Measurements from ENCODE around the gene TRIM31. TPM values are rescaled to one million over a fixed set of nuclear protein-coding genes. Genes with fewer than 3 reads are reported as not detected.

Gene TRIM31
- total RNA-seq, 1 donor from 2014 or later = not detected

DNA sequence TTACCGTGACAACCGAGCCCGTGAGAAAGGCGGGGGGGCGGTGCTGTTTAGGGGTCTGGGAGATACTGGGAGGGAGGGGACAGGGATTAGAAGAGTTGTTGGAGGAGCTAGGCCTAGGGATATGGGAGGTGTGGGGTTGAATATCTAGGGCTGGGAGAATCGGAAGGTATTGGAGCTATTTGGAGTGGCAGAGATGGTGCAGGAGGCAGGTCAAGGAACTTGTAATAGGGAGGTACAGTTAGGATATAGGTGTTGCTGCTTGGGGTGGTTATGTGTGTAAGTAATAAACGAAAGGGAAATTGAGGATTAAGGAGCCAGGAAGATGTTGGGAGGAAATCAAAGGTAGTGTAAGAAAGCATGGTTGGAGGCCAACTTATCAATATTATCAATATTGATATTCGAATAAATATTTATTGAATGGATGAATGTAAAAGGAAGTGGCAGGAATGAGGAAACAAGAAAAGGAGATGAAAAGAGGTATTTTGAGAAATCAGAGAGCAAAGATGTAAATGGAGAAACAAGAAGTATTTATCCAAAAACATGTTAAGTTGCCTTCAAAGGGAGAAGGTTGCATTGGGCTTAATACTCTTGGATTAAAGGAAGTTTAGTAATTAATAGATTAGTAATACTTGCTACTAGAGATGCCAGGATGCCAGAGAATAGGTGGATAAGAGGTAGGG lies 45.3 kb downstream of the TRIM31 start:
- Histone ChIP-seq H3K4me1 (peaks cover 4 to 18% of the 10 kb centered on the region in 2 donors), H3K9me3 (no peaks in the 10 kb centered on the region), H3K27ac (peak overlapping the region; percentile 77 to 85), H3K27me3 (no peaks in the 10 kb centered on the region), H3K36me3 (peaks cover 5 to 18% of the 10 kb centered on the region in 2 donors), H3K4me3 (peak overlapping the region; percentile 75 to 77)
- TF ChIP-seq, protein P1, sequence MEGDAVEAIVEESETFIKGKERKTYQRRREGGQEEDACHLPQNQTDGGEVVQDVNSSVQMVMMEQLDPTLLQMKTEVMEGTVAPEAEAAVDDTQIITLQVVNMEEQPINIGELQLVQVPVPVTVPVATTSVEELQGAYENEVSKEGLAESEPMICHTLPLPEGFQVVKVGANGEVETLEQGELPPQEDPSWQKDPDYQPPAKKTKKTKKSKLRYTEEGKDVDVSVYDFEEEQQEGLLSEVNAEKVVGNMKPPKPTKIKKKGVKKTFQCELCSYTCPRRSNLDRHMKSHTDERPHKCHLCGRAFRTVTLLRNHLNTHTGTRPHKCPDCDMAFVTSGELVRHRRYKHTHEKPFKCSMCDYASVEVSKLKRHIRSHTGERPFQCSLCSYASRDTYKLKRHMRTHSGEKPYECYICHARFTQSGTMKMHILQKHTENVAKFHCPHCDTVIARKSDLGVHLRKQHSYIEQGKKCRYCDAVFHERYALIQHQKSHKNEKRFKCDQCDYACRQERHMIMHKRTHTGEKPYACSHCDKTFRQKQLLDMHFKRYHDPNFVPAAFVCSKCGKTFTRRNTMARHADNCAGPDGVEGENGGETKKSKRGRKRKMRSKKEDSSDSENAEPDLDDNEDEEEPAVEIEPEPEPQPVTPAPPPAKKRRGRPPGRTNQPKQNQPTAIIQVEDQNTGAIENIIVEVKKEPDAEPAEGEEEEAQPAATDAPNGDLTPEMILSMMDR (IDR thresholded peaks at IDR 0.05) = no peak
- DNase-seq (ENCODE audit: low spot score in 2 of 2) = no peak
- intact Hi-C loops (cut with DNase I) = loop anchor here (1.0 to 10.0 kb wide), 8 partner anchors 90 to 1803 kb away; partner anchors contain the start of genes GNL1, HLA-F, PRR3 and TRIM26

DNA sequence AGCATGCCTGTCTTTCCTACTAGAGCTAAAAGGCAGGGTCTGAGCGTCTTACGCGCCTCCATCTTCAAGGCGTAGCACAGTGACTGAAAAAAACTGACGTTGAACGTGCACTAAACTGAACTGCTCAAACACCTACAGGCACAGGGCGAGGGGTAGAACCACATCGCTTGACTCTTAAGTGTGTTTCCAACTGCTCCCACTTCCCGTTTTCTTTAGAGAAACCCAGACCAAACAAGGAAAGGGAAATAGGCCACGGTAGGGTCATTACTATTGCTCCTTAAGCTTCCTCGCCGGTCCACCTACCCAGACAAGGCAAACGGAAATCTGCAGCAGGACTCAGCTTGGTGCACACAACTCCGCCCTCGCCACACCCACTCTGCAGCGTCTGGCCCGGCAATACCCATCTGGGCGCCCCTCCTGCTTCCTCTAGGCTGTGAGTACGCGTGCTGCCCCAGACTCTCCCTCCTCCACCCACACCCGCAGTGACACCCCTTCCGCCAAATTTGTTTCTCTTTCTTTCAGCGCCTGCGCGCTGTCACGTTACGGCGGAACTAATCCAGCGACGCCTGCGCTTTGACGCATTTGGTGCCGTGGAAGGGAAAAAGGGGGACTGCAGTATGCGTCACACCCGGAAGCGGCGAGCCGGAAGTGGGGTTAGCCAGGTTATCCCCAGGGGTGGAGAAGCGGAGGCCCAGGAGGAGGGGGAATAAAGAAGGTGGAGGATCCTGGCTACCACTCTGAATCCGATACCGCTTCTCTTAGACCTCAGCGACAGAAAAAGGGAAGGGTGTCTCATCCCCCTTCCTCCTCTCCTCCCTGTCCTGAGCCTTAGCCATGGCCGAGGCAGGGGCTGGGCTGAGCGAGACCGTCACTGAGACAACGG lies 46.1 kb downstream of the TRIM31 start, which contains the start of gene PPP1R11:
Gene PPP1R11, plus strand, starts transcription at position 622 of the 883 bp plus-strand sequence. Its CDS starts 213 bp downstream, at position 835.
- H3K4me1 ChIP-seq = peaks cover 4 to 20% of the 10 kb centered on the region in 2 donors
- intact Hi-C loops (cut with DNase I) = loop anchor here (1.0 to 10.0 kb wide), 8 partner anchors 90 to 1802 kb away; partner anchors contain the start of genes GNL1, HLA-F, PRR3 and TRIM26

DNA sequence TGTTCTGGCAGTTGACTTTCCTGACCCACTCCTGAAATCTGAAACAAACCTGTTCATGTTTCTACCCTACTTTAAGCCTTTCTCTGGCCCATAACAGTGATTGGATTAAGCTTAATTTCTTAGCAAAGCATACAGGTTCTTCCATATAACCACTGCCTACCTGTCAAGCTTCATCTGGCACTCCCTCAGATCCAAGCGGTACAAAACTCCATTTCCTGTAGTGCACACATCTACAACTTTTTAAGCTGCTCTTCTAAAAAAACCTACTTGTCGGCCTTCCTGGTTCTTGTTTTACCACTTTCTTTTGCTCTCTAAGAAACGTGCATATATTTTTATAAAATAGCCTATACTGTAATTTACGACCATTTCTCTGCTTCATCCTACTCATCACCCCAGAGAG lies 46.8 kb downstream of the TRIM31 start:
- H3K9me3 ChIP-seq = no peaks in the 10 kb centered on the region
- H3K36me3 ChIP-seq = peaks cover 5 to 18% of the 10 kb centered on the region in 2 donors
- no peak for DNase-seq (ENCODE audit: low spot score in 2 of 2)
- H3K4me3 ChIP-seq = peak overlapping the region; percentile 75 to 77
- H3K27me3 ChIP-seq = no peaks in the 10 kb centered on the region
- TF ChIP-seq, protein P1 (IDR thresholded peaks at IDR 0.05) = no peak
- peak overlapping the region; percentile 50 to 77 for H3K27ac ChIP-seq
- H3K4me1 ChIP-seq = peaks cover 4 to 20% of the 10 kb centered on the region in 2 donors
- intact Hi-C loops (cut with DNase I) = loop anchor here (2.0 to 10.0 kb wide), 7 partner anchors 147 to 1801 kb away; partner anchors contain the start of genes GNL1, HLA-F, PRR3 and TRIM26

More for the DNA sequence above, 46.1 kb downstream of the TRIM31 start, which contains the start of gene PPP1R11:
- Histone ChIP-seq H3K36me3 (peaks cover 5 to 18% of the 10 kb centered on the region in 2 donors), H3K9me3 (no peaks in the 10 kb centered on the region), H3K27me3 (no peaks in the 10 kb centered on the region), H3K27ac (peak within 1 kb of the TSS; percentile 77 to 85), H3K4me3 (peak within 1 kb of the TSS; percentile 75 to 77)
- TF ChIP-seq, protein P1 (IDR thresholded peaks at IDR 0.05) = no peak
- DNase-seq (ENCODE audit: low spot score in 2 of 2) = peak; percentile 98 to 99

DNA sequence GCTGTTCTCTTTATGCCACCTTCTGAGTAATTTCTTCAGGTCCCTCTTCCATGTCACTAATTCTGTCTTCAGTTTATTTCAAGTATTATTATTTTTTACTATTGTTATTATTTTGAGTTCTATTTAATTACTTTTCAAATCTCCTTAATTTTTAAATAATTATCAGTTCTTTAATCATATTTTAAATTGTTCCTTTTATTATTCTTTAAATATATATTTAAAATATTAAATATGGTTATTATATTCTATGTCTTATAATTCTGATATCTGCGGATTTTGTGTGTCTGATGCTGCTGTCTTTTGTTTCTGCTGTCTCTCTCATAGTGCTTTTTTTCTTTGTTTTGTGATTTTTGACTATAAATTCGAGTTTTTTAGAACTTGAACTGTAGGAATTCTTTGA lies 49.6 kb downstream of the TRIM31 start:
- no peak overlapping the region for H3K27ac ChIP-seq
- H3K4me3 ChIP-seq = no peak overlapping the region

More for the DNA sequence above, 49.6 kb downstream of the TRIM31 start:
- intact Hi-C loops (cut with DNase I) = loop anchor here (5.0 to 10.0 kb wide), 4 partner anchors 121 to 1799 kb away; partner anchors contain the start of genes GNL1, HLA-A, PRR3 and ZSCAN26
- DNase-seq (ENCODE audit: low spot score in 2 of 2) = no peak
- Histone ChIP-seq H3K4me1 (peaks cover 4 to 23% of the 10 kb centered on the region in 2 donors), H3K27me3 (no peaks in the 10 kb centered on the region), H3K9me3 (no peaks in the 10 kb centered on the region), H3K36me3 (peaks cover 0 to 1% of the 10 kb centered on the region in 2 donors)
- TF ChIP-seq, protein P1 (IDR thresholded peaks at IDR 0.05) = no peak

All from ascending aorta (tissue), 2 donors.